ENCODE measurements around the gene STRN4.
"Not testable (repeated sequence)": the region's sequence is repeated elsewhere in the genome, so short reads cannot be mapped to it uniquely, and the experiment has no call there.

Gene STRN4

GRCh38 chr19:46772170-46773017, 26.1 kb upstream of the STRN4 start:
- DNase-seq, result no peak

GRCh38 chr19:46768746-46769145, 22.5 kb upstream of the STRN4 start:
- not testable (repeated sequence) for DNase-seq

GRCh38 chr19:46766569-46767317, 20.5 kb upstream of the STRN4 start:
- DNase-seq, result peak; percentile 54 to 56

- no peak for DNase-seq
These were observed 18.6 kb upstream of the STRN4 start for GRCh38 chr19:46764817-46765291.

GRCh38 chr19:46762245-46762890, 16.1 kb upstream of the STRN4 start:
- DNase-seq, result no peak

- no peak for DNase-seq
These were observed 15.2 kb upstream of the STRN4 start for GRCh38 chr19:46761418-46761831.

GRCh38 chr19:46760897-46761296, 14.6 kb upstream of the STRN4 start:
- DNase-seq, result not testable (repeated sequence)

- DNase-seq, result no peak
These were observed 14.1 kb upstream of the STRN4 start for GRCh38 chr19:46760363-46760762.

- DNase-seq, result no peak
These were observed 13.6 kb upstream of the STRN4 start for GRCh38 chr19:46759817-46760333.

- no peak for DNase-seq
These were observed 13.0 kb upstream of the STRN4 start for GRCh38 chr19:46759206-46759605.

GRCh38 chr19:46756544-46756888, 10.3 kb upstream of the STRN4 start:
- no peak for DNase-seq

- DNase-seq, result no peak
These were observed 9.7 kb upstream of the STRN4 start for GRCh38 chr19:46755853-46756543.

GRCh38 chr19:46755077-46755852, 9.0 kb upstream of the STRN4 start:
- DNase-seq, result no peak

- DNase-seq, result peak; percentile 67 to 70
These were observed 7.3 kb upstream of the STRN4 start for GRCh38 chr19:46753420-46754155.

- DNase-seq, result peak; percentile 77 to 79
These were observed 2.3 kb upstream of the STRN4 start for GRCh38 chr19:46748325-46749109.

- peak in 1 of 2 experiments; percentile 25 for DNase-seq
These were observed 549 bp downstream of the STRN4 start, which contains the start of gene FKRP for GRCh38 chr19:46745521-46746280. TSS of gene FKRP (plus strand) at chr19:46746057. CDS start at chr19:46755451, 9,394 bp downstream.

GRCh38 chr19:46745030-46745429, 1.2 kb downstream of the STRN4 start:
- no peak for DNase-seq

- no peak for DNase-seq
These were observed 2.1 kb downstream of the STRN4 start for GRCh38 chr19:46744005-46744691.

Data from activated CD4-positive, alpha-beta T cell treated with anti-CD3 and anti-CD28 coated beads, Interleukin-2, amount 50 U/mL, for 4 hours (primary cell).